Measurements from ENCODE around the gene POLR1H. TPM values are rescaled to one million over a fixed set of nuclear protein-coding genes. Genes with fewer than 3 reads are reported as not detected.
"Not testable (repeated sequence)": the region's sequence is repeated elsewhere in the genome, so short reads cannot be mapped to it uniquely, and the experiment has no call there.

POLR1H gene
- total RNA-seq, 2 donors from 2014 or later, result 23.0 to 27.2 TPM

- no peaks in the 10 kb centered on the region for H3K9me3 Mint-ChIP-seq
- peaks cover 5% of the 10 kb centered on the region for H3K4me1 Mint-ChIP-seq
- TF ChIP-seq, protein P1, sequence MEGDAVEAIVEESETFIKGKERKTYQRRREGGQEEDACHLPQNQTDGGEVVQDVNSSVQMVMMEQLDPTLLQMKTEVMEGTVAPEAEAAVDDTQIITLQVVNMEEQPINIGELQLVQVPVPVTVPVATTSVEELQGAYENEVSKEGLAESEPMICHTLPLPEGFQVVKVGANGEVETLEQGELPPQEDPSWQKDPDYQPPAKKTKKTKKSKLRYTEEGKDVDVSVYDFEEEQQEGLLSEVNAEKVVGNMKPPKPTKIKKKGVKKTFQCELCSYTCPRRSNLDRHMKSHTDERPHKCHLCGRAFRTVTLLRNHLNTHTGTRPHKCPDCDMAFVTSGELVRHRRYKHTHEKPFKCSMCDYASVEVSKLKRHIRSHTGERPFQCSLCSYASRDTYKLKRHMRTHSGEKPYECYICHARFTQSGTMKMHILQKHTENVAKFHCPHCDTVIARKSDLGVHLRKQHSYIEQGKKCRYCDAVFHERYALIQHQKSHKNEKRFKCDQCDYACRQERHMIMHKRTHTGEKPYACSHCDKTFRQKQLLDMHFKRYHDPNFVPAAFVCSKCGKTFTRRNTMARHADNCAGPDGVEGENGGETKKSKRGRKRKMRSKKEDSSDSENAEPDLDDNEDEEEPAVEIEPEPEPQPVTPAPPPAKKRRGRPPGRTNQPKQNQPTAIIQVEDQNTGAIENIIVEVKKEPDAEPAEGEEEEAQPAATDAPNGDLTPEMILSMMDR (conservative IDR thresholded peaks at IDR 0.05), result no peak
- no peaks in the 10 kb centered on the region for H3K9me3 ChIP-seq (ENCODE audit: control insufficient read depth, low read length)
- no peak overlapping the region for H3K9ac ChIP-seq (ENCODE audit: extremely low read depth, low read length, poor library complexity, severe bottlenecking)
- no peaks in the 10 kb centered on the region for H3K36me3 ChIP-seq (ENCODE audit: control insufficient read depth, insufficient read depth, low read length)
- no peak overlapping the region for H3K27ac Mint-ChIP-seq
- H3K27me3 Mint-ChIP-seq (ENCODE audit: insufficient read depth), result no peaks in the 10 kb centered on the region
- H3K36me3 Mint-ChIP-seq (ENCODE audit: low read depth), result peaks cover 11% of the 10 kb centered on the region
- H3K4me1 ChIP-seq (ENCODE audit: control insufficient read depth, insufficient read depth, low read length), result no peaks in the 10 kb centered on the region
- H3K27ac ChIP-seq (ENCODE audit: low read depth, low read length), result no peak overlapping the region
- WGBS, 2 experiments (ENCODE audit: insufficient coverage in 1 of 2, insufficient read length in 1 of 2), result no CpG with 5 or more reads among the region's 1 CpG
- no peaks in the 10 kb centered on the region for H3K27me3 ChIP-seq (ENCODE audit: control insufficient read depth, insufficient read depth, low read length, poor library complexity, severe bottlenecking)
- no peak overlapping the region for H3K4me3 ChIP-seq (ENCODE audit: low read length)
- no peak overlapping the region for H3K4me3 Mint-ChIP-seq
- no peak for DNase-seq
Observed at GRCh38 chr6:30029588-30029987, 31.5 kb upstream of the POLR1H start.

DNA sequence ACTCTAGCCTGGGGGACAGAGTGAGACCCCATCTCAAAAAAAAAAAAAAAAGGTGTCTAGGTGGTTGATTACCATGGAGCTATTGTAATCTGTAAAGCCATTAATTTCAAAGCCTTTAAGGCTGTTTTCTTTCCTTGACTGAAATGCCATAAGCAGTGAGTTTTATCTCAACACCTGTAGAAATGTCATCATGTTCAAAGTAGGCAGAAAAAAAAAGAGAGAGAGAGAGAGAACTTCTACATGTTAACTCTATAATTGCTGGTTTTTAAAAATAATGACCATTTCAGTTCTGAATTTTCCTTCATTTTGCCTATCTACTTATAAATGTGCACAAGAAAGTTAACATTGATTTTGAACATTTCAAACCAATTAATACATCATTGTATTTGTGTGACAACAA is 29.7 kb upstream of the POLR1H start:
- Histone ChIP-seq H3K4me3 (ENCODE audit: low read length) (no peak overlapping the region), H3K9ac (ENCODE audit: extremely low read depth, low read length, poor library complexity, severe bottlenecking) (no peak overlapping the region), H3K27ac (ENCODE audit: low read depth, low read length) (no peak overlapping the region), H3K4me1 (ENCODE audit: control insufficient read depth, insufficient read depth, low read length) (no peaks in the 10 kb centered on the region), H3K27me3 (ENCODE audit: control insufficient read depth, insufficient read depth, low read length, poor library complexity, severe bottlenecking) (no peaks in the 10 kb centered on the region), H3K36me3 (ENCODE audit: control insufficient read depth, insufficient read depth, low read length) (no peaks in the 10 kb centered on the region), H3K9me3 (ENCODE audit: control insufficient read depth, low read length) (no peaks in the 10 kb centered on the region)
- Mint-ChIP-seq H3K4me1 (peaks cover 5% of the 10 kb centered on the region), H3K27ac (no peak overlapping the region), H3K4me3 (no peak overlapping the region), H3K27me3 (ENCODE audit: insufficient read depth) (no peaks in the 10 kb centered on the region), H3K36me3 (ENCODE audit: low read depth) (peaks cover 14% of the 10 kb centered on the region), H3K9me3 (no peaks in the 10 kb centered on the region)
- no peak for DNase-seq
- TF ChIP-seq, protein P1 (conservative IDR thresholded peaks at IDR 0.05), result no peak

GRCh38 chr6:30033440-30033839 is 27.6 kb upstream of the POLR1H start:
- H3K36me3 Mint-ChIP-seq (ENCODE audit: low read depth), result peaks cover 12% of the 10 kb centered on the region
- H3K4me3 Mint-ChIP-seq; H3K9me3 ChIP-seq (ENCODE audit: control insufficient read depth, low read length); H3K27me3 ChIP-seq (ENCODE audit: control insufficient read depth, insufficient read depth, low read length, poor library complexity, severe bottlenecking); H3K4me1 Mint-ChIP-seq; H3K27ac Mint-ChIP-seq; H3K9me3 Mint-ChIP-seq; DNase-seq; H3K27me3 Mint-ChIP-seq (ENCODE audit: insufficient read depth); H3K4me1 ChIP-seq (ENCODE audit: control insufficient read depth, insufficient read depth, low read length); H3K4me3 ChIP-seq (ENCODE audit: low read length); H3K27ac ChIP-seq (ENCODE audit: low read depth, low read length); H3K9ac ChIP-seq (ENCODE audit: extremely low read depth, low read length, poor library complexity, severe bottlenecking); H3K36me3 ChIP-seq (ENCODE audit: control insufficient read depth, insufficient read depth, low read length): not testable (repeated sequence)
- 84 to 95% methylated on average over 2 to 5 of the region's 5 CpGs for WGBS, 2 experiments (ENCODE audit: insufficient coverage in 1 of 2, insufficient read length in 1 of 2)

GRCh38 chr6:30035784-30036183 is 25.3 kb upstream of the POLR1H start:
- Histone ChIP-seq H3K9me3 (ENCODE audit: control insufficient read depth, low read length) (no peaks in the 10 kb centered on the region), H3K4me1 (ENCODE audit: control insufficient read depth, insufficient read depth, low read length) (no peaks in the 10 kb centered on the region), H3K27me3 (ENCODE audit: control insufficient read depth, insufficient read depth, low read length, poor library complexity, severe bottlenecking) (no peaks in the 10 kb centered on the region), H3K27ac (ENCODE audit: low read depth, low read length) (no peak overlapping the region), H3K9ac (ENCODE audit: extremely low read depth, low read length, poor library complexity, severe bottlenecking) (no peak overlapping the region), H3K4me3 (ENCODE audit: low read length) (no peak overlapping the region), H3K36me3 (ENCODE audit: control insufficient read depth, insufficient read depth, low read length) (no peaks in the 10 kb centered on the region)
- no peaks in the 10 kb centered on the region for H3K4me1 Mint-ChIP-seq
- no peaks in the 10 kb centered on the region for H3K9me3 Mint-ChIP-seq
- no peak overlapping the region for H3K4me3 Mint-ChIP-seq
- H3K27me3 Mint-ChIP-seq (ENCODE audit: insufficient read depth), result no peaks in the 10 kb centered on the region
- peaks cover 12% of the 10 kb centered on the region for H3K36me3 Mint-ChIP-seq (ENCODE audit: low read depth)
- TF ChIP-seq, protein P1 (conservative IDR thresholded peaks at IDR 0.05), result no peak
- DNase-seq, result no peak
- H3K27ac Mint-ChIP-seq, result no peak overlapping the region
- 74% methylated on average over 1 of the region's 1 CpG; no CpG with 5 or more reads in 1 of the 2 experiments for WGBS, 2 experiments (ENCODE audit: insufficient coverage in 1 of 2, insufficient read length in 1 of 2)

Data from endodermal cell (in vitro differentiated cells).